CD4-positive, alpha-beta T cell (primary cell): Measurements from ENCODE around the gene NAALADL1. TPM values are rescaled to one million over a fixed set of nuclear protein-coding genes. Genes with fewer than 3 reads are reported as not detected.
A peak's percentile ranks its signal among the peaks of the same experiment; 100 is the strongest.

Experiments
- ATAC-seq: fragments of 200-7000 bp; cut with Tn5 transposase; one replicate; pipeline ENCODE4 v1.10.0; 2022; ENCODE audit warnings: mild to moderate bottlenecking; ENCODE audit not compliant: poor library complexity
- CTCF ChIA-PET: fragments of 350-600 bp; sonication (Branson Sonifier 250); formaldehyde crosslinking; loops from one replicate; lab custom pipeline; 2021; ENCODE audit warnings: antibody characterized with exemption, inconsistent platforms; lab: Charles Lee
- POLR2A ChIA-PET: fragments of 350-600 bp; sonication (Branson Sonifier 250); formaldehyde crosslinking; loops from one replicate; lab custom pipeline; 2021; ENCODE audit warnings: antibody characterized with exemption, inconsistent platforms; lab: Charles Lee
- DNase-seq, 14 experiments: peaks; one replicate each; pipeline ENCODE4 v3.0.0-alpha.2; 2013 to 2020; ENCODE audit warnings: mixed read lengths in 2 of 14
- H3K27ac ChIP-seq, 2 donors: one replicate each; pipeline versions ENCODE4 v1.5.1 to v1.7.0; 2013; ENCODE audit warnings: low read length in 2 of 2, low read depth in 1 of 2, mild to moderate bottlenecking in 1 of 2
- H3K27me3 ChIP-seq, 2 experiments: 1 replicate in 1 of 2; 2 replicates in 1 of 2; pipeline versions ENCODE4 v1.6.1 to v1.7.0; 2013; ENCODE audit warnings: low read length in 2 of 2, control low read depth in 1 of 2, mild to moderate bottlenecking in 1 of 2, moderate library complexity in 1 of 2; ENCODE audit not compliant: insufficient read depth in 2 of 2, control insufficient read depth in 1 of 2
- H3K36me3 ChIP-seq: one replicate; pipeline ENCODE4 v1.6.1; 2013; ENCODE audit warnings: low read length, control low read depth; ENCODE audit not compliant: insufficient read depth
- H3K4me1 ChIP-seq: one replicate; pipeline ENCODE4 v1.6.1; 2013; ENCODE audit warnings: low read length, control low read depth; ENCODE audit not compliant: insufficient read depth
- H3K4me3 ChIP-seq: one replicate; pipeline ENCODE4 v1.5.1; 2013; ENCODE audit warnings: mild to moderate bottlenecking, low read length, moderate library complexity
- H3K9me3 ChIP-seq, 2 experiments: 1 replicate in 1 of 2; 2 replicates in 1 of 2; pipeline versions ENCODE4 v1.6.1 to v1.7.0; 2013; ENCODE audit warnings: low read length in 2 of 2, mild to moderate bottlenecking in 2 of 2, control low read depth in 1 of 2, moderate library complexity in 1 of 2; ENCODE audit not compliant: control insufficient read depth in 1 of 2, insufficient read depth in 1 of 2
- H3K27ac Mint-ChIP-seq: one replicate; pipeline ENCODE4 v1.8.0; 2020; ENCODE audit warnings: mixed read lengths
- H3K27me3 Mint-ChIP-seq: one replicate; pipeline ENCODE4 v1.8.0; 2021; ENCODE audit warnings: mixed read lengths
- H3K36me3 Mint-ChIP-seq: one replicate; pipeline ENCODE4 v1.8.0; 2021; ENCODE audit warnings: low read depth, mixed read lengths
- H3K4me1 Mint-ChIP-seq: one replicate; pipeline ENCODE4 v1.8.0; 2021; ENCODE audit warnings: low read depth, mixed read lengths
- H3K4me3 Mint-ChIP-seq: one replicate; pipeline ENCODE4 v1.8.0; 2020; ENCODE audit warnings: mild to moderate bottlenecking, mixed read lengths
- H3K9me3 Mint-ChIP-seq: one replicate; pipeline ENCODE4 v1.8.0; 2020; ENCODE audit warnings: mixed read lengths
- CTCF ChIP-seq: fragments of 200-600 bp; IDR thresholded peaks from one replicate; pipeline ENCODE4 v1.8.0; 2022; ENCODE audit warnings: antibody characterized with exemption, mild to moderate bottlenecking
- intact Hi-C, 2 experiments: fragments of 100-400 bp; cut with DNase I in 1 of 2; cut with micrococcal nuclease in 1 of 2; formaldehyde crosslinking; loops; one replicate each; pipeline versions ENCODE4 v1.15.1 to v1.9.0; 2023 to 2025; cut with DNase I, micrococcal nuclease
- total RNA-seq, 174 experiments: library from RNA in 2 of 174; stranded (reverse) in 2 of 174; gene quantifications; one replicate each; pipeline ENCODE4 v1.2.3 and lab custom pipeline; 2021 to 2026

NAALADL1 gene
- total RNA-seq, 2 experiments from 2014 or later, result 7.7 to 9.2 TPM

GRCh38 chr11:65043881-65044501 lies 14.4 kb downstream of the NAALADL1 start:
- ChIA-PET POLR2A (interaction anchor here (1.1 to 1.4 kb wide), 2 partner anchors 16 to 78 kb away, joined by 3 read pairs; partner anchors contain the start of genes FAU and MRPL49), CTCF (no interaction called here)
- DNase-seq, result peak in 2 of 14 experiments; percentile 33 to 44
- H3K27ac ChIP-seq, result no peak overlapping the region
- H3K9me3 ChIP-seq, result no peaks in the 10 kb centered on the region
- no peaks in the 10 kb centered on the region for H3K9me3 Mint-ChIP-seq
- peaks cover 11% of the 10 kb centered on the region for H3K36me3 ChIP-seq
- no peak for TF ChIP-seq CTCF
- no peak overlapping the region for H3K27ac Mint-ChIP-seq
- no peaks in the 10 kb centered on the region for H3K27me3 ChIP-seq
- peaks cover 18% of the 10 kb centered on the region for H3K36me3 Mint-ChIP-seq
- no peak for ATAC-seq
- H3K4me1 Mint-ChIP-seq, result peaks cover 39% of the 10 kb centered on the region
- H3K4me1 ChIP-seq, result peaks cover 50% of the 10 kb centered on the region
- no peak overlapping the region for H3K4me3 ChIP-seq
- peak overlapping the region; percentile 42 for H3K4me3 Mint-ChIP-seq
- intact Hi-C loops, result no loop called here
- no peaks in the 10 kb centered on the region for H3K27me3 Mint-ChIP-seq

GRCh38 chr11:65042891-65043290 lies 15.5 kb downstream of the NAALADL1 start:
- Mint-ChIP-seq H3K36me3 (peaks cover 24% of the 10 kb centered on the region), H3K4me3 (peak overlapping the region; percentile 89), H3K4me1 (peaks cover 36% of the 10 kb centered on the region), H3K27ac (no peak overlapping the region), H3K27me3 (no peaks in the 10 kb centered on the region), H3K9me3 (no peaks in the 10 kb centered on the region)
- H3K27ac ChIP-seq, result no peak overlapping the region
- DNase-seq, result no peak
- peaks cover 15% of the 10 kb centered on the region for H3K36me3 ChIP-seq
- H3K27me3 ChIP-seq, result no peaks in the 10 kb centered on the region
- no peak overlapping the region for H3K4me3 ChIP-seq
- ChIA-PET CTCF (no interaction called here), POLR2A (interaction anchor here (1.1 to 1.4 kb wide), 2 partner anchors 15 to 79 kb away, joined by 3 read pairs; partner anchors contain the start of genes FAU and MRPL49)
- TF ChIP-seq CTCF, result no peak
- peaks cover 43% of the 10 kb centered on the region for H3K4me1 ChIP-seq
- H3K9me3 ChIP-seq, result no peaks in the 10 kb centered on the region
- intact Hi-C loops, result no loop called here
- no peak for ATAC-seq

- H3K27me3 ChIP-seq, result no peaks in the 10 kb centered on the region
- ChIA-PET CTCF (interaction anchor here (0.8 to 2.6 kb wide), 5 partner anchors 12 to 76 kb away, joined by 3 to 20 read pairs (median 4); partner anchors contain the start of genes ARL2, SNX15, TM7SF2 and ZNHIT2), POLR2A (interaction anchor here (0.6 to 2.3 kb wide), 15 partner anchors 9 to 262 kb away, joined by 3 to 18 read pairs (median 6); partner anchors contain the start of genes ARL2, ATG2A, CDCA5 and FAU)
- peaks cover 32% of the 10 kb centered on the region for H3K4me1 ChIP-seq
- H3K9me3 ChIP-seq, result no peaks in the 10 kb centered on the region
- no peaks in the 10 kb centered on the region for H3K9me3 Mint-ChIP-seq
- H3K27ac ChIP-seq, result peak within 1 kb of the TSS; percentile 56 to 84
- H3K27ac Mint-ChIP-seq, result peak within 1 kb of the TSS; percentile 93
- H3K36me3 ChIP-seq, result peaks cover 16% of the 10 kb centered on the region
- peak; percentile 87 for ATAC-seq
- intact Hi-C loops, result loop anchor here (1.0 to 2.0 kb wide), 3 partner anchors 14 to 44 kb away; partner anchors contain the start of genes SNX15 (in 2 of the 2), ARL2 (in 1 of the 2), CDCA5 (in 1 of the 2) and ZFPL1 (in 1 of the 2)
- peak; percentile 70 to 95 (median 80) for DNase-seq
- peaks cover 20% of the 10 kb centered on the region for H3K4me1 Mint-ChIP-seq
- peak within 1 kb of the TSS; percentile 82 for H3K4me3 ChIP-seq
- TF ChIP-seq CTCF, result no peak
- peaks cover 24% of the 10 kb centered on the region for H3K36me3 Mint-ChIP-seq
- peak within 1 kb of the TSS; percentile 98 for H3K4me3 Mint-ChIP-seq
- no peaks in the 10 kb centered on the region for H3K27me3 Mint-ChIP-seq
Observed at GRCh38 chr11:65040847-65041622, 17.3 kb downstream of the NAALADL1 start, which contains the start of gene SAC3D1. Gene SAC3D1, plus strand, starts transcription at chr11:65041210. Its CDS starts 83 bp downstream, at chr11:65041293.
